Bronchial epithelial cell (primary cell): ENCODE measurements around the gene SGPL1. TPM values are rescaled to one million over a fixed set of nuclear protein-coding genes. Genes with fewer than 3 reads are reported as not detected.
"Not testable (repeated sequence)": the region's sequence is repeated elsewhere in the genome, so short reads cannot be mapped to it uniquely, and the experiment has no call there.

Experiments used
- DNase-seq: peaks from one replicate; pipeline ENCODE4 v3.0.0-alpha.2; 2010; ENCODE audit warnings: low read depth
- FAIRE-seq: peaks from 2 replicates; lab custom pipeline; 2011; peaks lifted over from hg19 to GRCh38; lab: Jason Lieb, UNC
- H3K27me3 ChIP-seq: 2 replicates; pipeline ENCODE4 v1.5.1; 2011; ENCODE audit warnings: low read length; ENCODE audit not compliant: control insufficient read depth, insufficient read depth
- H3K36me3 ChIP-seq: 2 replicates; pipeline ENCODE4 v1.5.1; 2011; ENCODE audit warnings: low read length; ENCODE audit not compliant: control insufficient read depth, insufficient read depth
- H3K4me3 ChIP-seq: 2 replicates; pipeline ENCODE4 v1.5.1; 2011; ENCODE audit warnings: mild to moderate bottlenecking, low read depth, low read length, control low read depth
- CTCF ChIP-seq: IDR thresholded peaks from 2 replicates; pipeline ENCODE4 v1.5.1; 2011; ENCODE audit warnings: mild to moderate bottlenecking, moderate library complexity, low read length, control low read depth, inconsistent platforms; ENCODE audit not compliant: insufficient read depth, severe bottlenecking
- total RNA-seq: library from RNA; depleted of rRNA; stranded (reverse); fragments of >200 nt; gene quantifications from 2 replicates; pipeline ENCODE4 v1.2.1, GENCODE V29; 2014

SGPL1 gene, protein sequence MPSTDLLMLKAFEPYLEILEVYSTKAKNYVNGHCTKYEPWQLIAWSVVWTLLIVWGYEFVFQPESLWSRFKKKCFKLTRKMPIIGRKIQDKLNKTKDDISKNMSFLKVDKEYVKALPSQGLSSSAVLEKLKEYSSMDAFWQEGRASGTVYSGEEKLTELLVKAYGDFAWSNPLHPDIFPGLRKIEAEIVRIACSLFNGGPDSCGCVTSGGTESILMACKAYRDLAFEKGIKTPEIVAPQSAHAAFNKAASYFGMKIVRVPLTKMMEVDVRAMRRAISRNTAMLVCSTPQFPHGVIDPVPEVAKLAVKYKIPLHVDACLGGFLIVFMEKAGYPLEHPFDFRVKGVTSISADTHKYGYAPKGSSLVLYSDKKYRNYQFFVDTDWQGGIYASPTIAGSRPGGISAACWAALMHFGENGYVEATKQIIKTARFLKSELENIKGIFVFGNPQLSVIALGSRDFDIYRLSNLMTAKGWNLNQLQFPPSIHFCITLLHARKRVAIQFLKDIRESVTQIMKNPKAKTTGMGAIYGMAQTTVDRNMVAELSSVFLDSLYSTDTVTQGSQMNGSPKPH
- total RNA-seq = 82.9 and 144 TPM in 2 replicates

- peaks cover 8% of the 10 kb centered on the region for H3K36me3 ChIP-seq
- H3K27me3 ChIP-seq = no peaks in the 10 kb centered on the region
- FAIRE-seq = no peak
- TF ChIP-seq CTCF = peak; percentile 93
- DNase-seq = peak; percentile 50
- peak within 1 kb of the TSS; percentile 81 for H3K4me3 ChIP-seq
Observed at GRCh38 chr10:70815504-70816219, at the start of gene SGPL1. SGPL1 (plus strand) TSS chr10:70815948; CDS start chr10:70816854, 906 bp downstream.

DNA sequence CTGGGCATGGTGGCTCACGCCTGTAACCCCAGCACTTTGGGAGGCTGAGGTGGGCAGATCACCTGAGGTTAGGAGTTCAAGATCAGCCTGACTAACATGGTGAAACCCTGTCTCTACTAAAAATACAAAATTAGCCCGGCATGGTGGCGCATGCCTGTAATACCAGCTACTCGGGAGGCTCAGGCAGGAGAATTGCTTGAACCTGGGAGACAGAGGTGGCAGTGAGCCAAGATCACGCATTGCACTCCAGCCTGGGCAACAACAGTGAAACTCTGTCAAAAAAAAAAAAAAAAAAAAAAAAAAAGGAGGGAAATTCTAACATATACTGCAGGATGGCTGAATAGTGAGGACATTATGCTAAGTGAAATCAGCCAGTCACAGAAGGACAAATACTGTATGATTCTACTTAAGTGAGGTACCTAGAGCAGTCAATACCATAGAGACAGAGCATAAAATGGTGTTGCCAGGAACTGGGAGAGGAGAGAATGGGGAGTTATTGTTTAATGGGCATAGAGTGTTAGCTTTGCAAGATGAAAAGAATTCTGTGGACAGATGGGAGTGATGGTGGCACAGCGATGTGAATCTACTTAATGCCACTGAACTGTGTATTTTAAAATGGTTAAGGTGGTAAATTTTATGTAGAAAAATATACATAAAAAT, 47.6 kb upstream of the SGPL1 start:
- not testable (repeated sequence) for H3K27me3 ChIP-seq, DNase-seq, FAIRE-seq

DNA sequence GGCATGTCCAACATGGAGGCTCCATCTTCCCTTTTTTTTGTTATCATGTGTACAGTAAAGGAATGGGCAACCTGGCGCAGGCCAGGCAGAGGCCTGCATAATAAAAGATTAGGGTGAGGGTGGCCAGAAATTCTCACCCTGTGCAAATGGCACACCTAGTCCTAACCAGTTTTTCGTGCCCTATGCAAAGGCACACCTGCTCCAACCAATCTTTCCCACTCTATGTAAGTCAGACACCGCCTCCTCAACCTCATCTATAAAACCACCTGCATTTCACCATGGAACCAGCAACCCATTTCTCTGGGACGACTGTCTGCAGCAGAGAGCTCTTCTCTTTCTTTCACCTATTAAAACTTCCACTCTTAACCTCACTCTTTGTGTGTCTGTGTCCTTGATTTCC, 46.6 kb upstream of the SGPL1 start:
- no peak overlapping the region for H3K4me3 ChIP-seq
- no peaks in the 10 kb centered on the region for H3K36me3 ChIP-seq
- TF ChIP-seq CTCF = no peak
- H3K27me3 ChIP-seq = no peaks in the 10 kb centered on the region
- DNase-seq (no peak), FAIRE-seq (no peak)

More for the DNA sequence above, 47.6 kb upstream of the SGPL1 start:
- H3K4me3 ChIP-seq, H3K36me3 ChIP-seq: not testable (repeated sequence)

DNA sequence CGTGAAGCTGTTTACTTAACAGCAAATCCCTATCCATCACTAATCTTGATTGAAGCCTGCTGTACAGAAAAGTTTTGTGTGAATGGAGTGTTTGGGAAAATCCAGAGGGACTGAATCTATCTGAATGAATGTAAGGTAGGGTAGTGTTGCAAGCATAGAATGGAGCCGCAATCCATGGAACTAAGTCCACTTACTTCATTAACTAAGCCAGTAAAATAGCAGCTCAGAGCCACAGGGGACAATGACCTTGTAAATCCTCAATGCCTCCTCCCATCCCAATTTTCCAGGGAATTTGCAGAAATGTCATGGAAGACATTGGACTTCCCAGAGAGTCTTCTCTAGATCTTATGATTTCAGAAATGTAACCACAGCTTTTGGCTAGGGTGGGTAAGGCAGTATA, 45.7 kb upstream of the SGPL1 start:
- DNase-seq (no peak), FAIRE-seq (no peak)
- no peak overlapping the region for H3K4me3 ChIP-seq
- H3K36me3 ChIP-seq = no peaks in the 10 kb centered on the region
- no peaks in the 10 kb centered on the region for H3K27me3 ChIP-seq
- no peak for TF ChIP-seq CTCF

GRCh38 chr10:70770516-70770915, 45.2 kb upstream of the SGPL1 start:
- not testable (repeated sequence) for FAIRE-seq, DNase-seq, H3K27me3 ChIP-seq

DNA sequence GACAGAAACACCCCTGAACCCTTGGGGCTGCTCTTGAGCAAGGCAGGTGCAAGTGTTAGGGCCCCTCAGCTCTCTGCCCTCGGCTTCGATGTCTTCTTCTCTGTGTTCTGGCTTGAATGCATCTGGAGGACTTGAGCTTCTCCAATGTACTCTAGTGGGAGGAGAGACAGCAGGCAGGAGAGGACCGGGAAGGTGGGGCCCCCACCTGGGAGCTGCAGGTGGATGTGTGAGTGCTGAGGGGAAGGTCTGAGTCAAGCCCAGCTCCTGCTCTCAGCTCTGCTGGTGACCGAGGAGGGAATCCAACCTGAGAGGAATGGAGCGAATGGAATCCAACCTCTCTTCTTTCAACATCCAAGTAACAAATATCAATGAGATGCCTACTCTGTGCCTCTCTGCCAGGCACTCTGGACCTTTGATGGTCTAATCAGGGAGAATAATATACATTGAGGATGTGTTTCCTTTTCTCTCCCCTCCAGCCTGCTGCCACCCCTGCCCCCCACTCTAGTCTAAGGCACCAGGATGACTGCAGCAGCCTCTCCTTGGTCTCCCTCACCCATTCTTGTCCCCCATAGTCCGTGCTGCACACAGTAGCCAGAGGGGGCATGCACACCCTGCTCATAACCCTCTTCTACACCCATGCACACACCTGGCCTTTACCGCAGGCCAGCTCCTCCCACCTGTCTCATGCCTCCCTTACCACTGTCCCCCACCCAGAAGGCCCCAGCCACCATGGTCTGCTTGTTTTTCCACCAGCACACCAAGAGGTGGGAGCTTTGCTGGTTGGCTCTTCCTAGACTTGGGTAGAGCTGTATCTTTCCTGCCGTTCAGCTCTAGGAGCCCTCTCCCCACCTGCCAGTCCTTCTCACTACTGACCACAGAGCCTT, 44.2 kb upstream of the SGPL1 start:
- FAIRE-seq (no peak), DNase-seq (no peak)
- Histone ChIP-seq H3K4me3 (no peak overlapping the region), H3K27me3 (no peaks in the 10 kb centered on the region), H3K36me3 (no peaks in the 10 kb centered on the region)
- TF ChIP-seq CTCF = no peak

More at GRCh38 chr10:70770516-70770915, 45.2 kb upstream of the SGPL1 start:
- H3K36me3 ChIP-seq, H3K4me3 ChIP-seq: not testable (repeated sequence)
